OCI-LY1 (cell line): ENCODE results near the gene NEURL1.

Experiments
- H2AFZ ChIP-seq: fragments of 200-600 bp; sonication (generic), shearing (Covaris generic); 2 replicates; pipeline ENCODE4 v1.6.0; 2014; ENCODE audit warnings: antibody characterized with exemption, mild to moderate bottlenecking, low read length
- H3F3A ChIP-seq: fragments of 200-600 bp; sonication (generic), shearing (Covaris generic); 2 replicates; pipeline ENCODE4 v1.6.0; 2014; ENCODE audit warnings: mild to moderate bottlenecking, antibody characterized with exemption, low read length, moderate library complexity; ENCODE audit not compliant: insufficient read depth
- H3K27ac ChIP-seq: fragments of 200-600 bp; sonication (generic); 2 replicates; pipeline ENCODE4 v1.5.1; 2014; ENCODE audit warnings: low read length, mixed run types, mild to moderate bottlenecking, low read depth; ENCODE audit not compliant: poor library complexity, severe bottlenecking
- H3K27me3 ChIP-seq: fragments of 200-600 bp; sonication (generic); 2 replicates; pipeline ENCODE4 v1.6.0; 2014; ENCODE audit warnings: antibody characterized with exemption, mild to moderate bottlenecking, low read length, moderate library complexity; ENCODE audit not compliant: insufficient read depth
- H3K36me3 ChIP-seq: fragments of 200-600 bp; sonication (generic); 2 replicates; pipeline ENCODE4 v1.6.1; 2014; ENCODE audit warnings: mild to moderate bottlenecking, antibody characterized with exemption, low read length, moderate library complexity, mixed read lengths; ENCODE audit not compliant: insufficient read depth
- H3K4me1 ChIP-seq: fragments of 200-600 bp; sonication (generic); 2 replicates; pipeline ENCODE4 v1.5.1; 2014; ENCODE audit warnings: mild to moderate bottlenecking, low read length, moderate library complexity; ENCODE audit not compliant: insufficient read depth, severe bottlenecking
- H3K4me2 ChIP-seq: fragments of 200-600 bp; sonication (generic), shearing (Covaris generic); 2 replicates; pipeline ENCODE4 v1.6.1; 2014; ENCODE audit warnings: low read length
- H3K4me3 ChIP-seq: fragments of 200-600 bp; sonication (generic); 2 replicates; pipeline ENCODE4 v1.5.1; 2014; ENCODE audit warnings: low read length, low read depth, mild to moderate bottlenecking, mixed read lengths; ENCODE audit not compliant: poor library complexity, severe bottlenecking
- H3K79me2 ChIP-seq: fragments of 200-600 bp; shearing (Covaris generic); 2 replicates; pipeline ENCODE4 v1.6.1; 2016; ENCODE audit warnings: mixed run types, low read length, mixed read lengths; ENCODE audit not compliant: insufficient read depth
- H3K9ac ChIP-seq: fragments of 200-600 bp; sonication (generic), shearing (Covaris generic); 2 replicates; pipeline ENCODE4 v1.6.1; 2014; ENCODE audit warnings: mild to moderate bottlenecking, low read length, mixed read lengths
- H3K9me2 ChIP-seq: fragments of 200-600 bp; sonication (generic), shearing (Covaris generic); 2 replicates; pipeline ENCODE4 v1.6.1; 2014; ENCODE audit warnings: low read depth, mild to moderate bottlenecking, low read length, mixed read lengths
- H3K9me3 ChIP-seq: fragments of 200-600 bp; shearing (Covaris generic); 2 replicates; pipeline ENCODE4 v1.6.1; 2014; ENCODE audit warnings: low read length, mixed read lengths
- H4K20me1 ChIP-seq: fragments of 200-600 bp; sonication (generic), shearing (Covaris generic); 2 replicates; pipeline ENCODE4 v1.6.0; 2016; ENCODE audit warnings: mild to moderate bottlenecking, low read length; ENCODE audit not compliant: insufficient read depth
- CTCF ChIP-seq: fragments of 200-600 bp; sonication (generic), shearing (Covaris generic); IDR thresholded peaks from 2 replicates; pipeline ENCODE4 v1.5.1; 2017; ENCODE audit warnings: mild to moderate bottlenecking, antibody characterized with exemption, low read length, moderate library complexity, mixed read lengths
- EZH2 ChIP-seq: fragments of 200-600 bp; sonication (generic), shearing (Covaris generic); IDR thresholded peaks from 2 replicates; pipeline ENCODE4 v1.8.0; 2017; ENCODE audit warnings: borderline replicate concordance, mixed run types, mild to moderate bottlenecking, antibody characterized with exemption, low read length, moderate library complexity, mixed read lengths

Gene NEURL1

DNA sequence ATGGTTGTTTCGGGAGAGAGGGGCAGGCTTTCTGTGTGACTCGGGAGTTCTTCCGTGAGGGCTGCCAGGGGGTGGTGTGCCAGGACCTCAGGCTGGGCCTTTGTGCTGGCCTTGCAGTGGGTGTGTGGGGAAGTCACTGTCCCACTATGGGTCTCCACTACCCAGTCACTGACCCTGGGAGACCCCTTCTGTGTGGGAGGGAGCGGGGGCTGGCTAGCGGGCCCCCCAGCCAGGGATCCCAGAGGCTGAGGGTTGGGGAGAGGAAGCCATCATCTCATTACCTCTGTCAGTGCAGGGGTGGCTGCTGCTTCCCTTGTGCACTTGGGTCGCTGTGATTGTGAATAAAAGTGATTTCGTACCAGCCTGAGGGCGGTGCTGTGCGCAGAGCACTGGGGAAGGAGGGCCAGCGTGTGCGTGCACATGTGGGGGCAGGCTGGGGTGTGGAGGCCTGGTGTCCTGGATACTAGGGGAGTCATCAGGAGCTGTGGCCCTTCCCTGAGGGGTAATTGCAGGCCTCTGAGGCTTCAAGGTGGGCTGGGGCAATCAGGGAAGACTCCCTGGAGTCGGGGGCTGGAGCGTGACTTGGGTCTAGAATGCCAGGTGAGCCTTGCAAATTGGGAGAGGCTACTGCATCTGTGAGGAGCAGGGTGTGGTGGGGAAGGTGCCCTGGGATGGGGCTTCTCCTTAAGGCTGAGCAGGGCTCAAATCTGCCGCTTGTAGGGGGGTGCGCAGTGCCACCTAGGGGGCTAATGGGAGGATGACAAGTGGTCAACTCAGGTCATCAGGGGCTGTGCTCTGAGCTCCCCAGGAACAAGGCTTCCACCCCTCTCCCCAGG is 98.9 kb downstream of the NEURL1 start:
- no peak overlapping the region for H3K9ac ChIP-seq

GRCh38 chr10:103593022-103593570 is 99.6 kb downstream of the NEURL1 start:
- no peaks in the 10 kb centered on the region for H3K9me2 ChIP-seq
- H3K4me2 ChIP-seq, result no peak overlapping the region
- no peaks in the 10 kb centered on the region for H3K4me1 ChIP-seq
- H3K9me3 ChIP-seq, result no peaks in the 10 kb centered on the region
- no peaks in the 10 kb centered on the region for H3F3A ChIP-seq
- no peak overlapping the region for H2AFZ ChIP-seq
- no peak overlapping the region for H3K9ac ChIP-seq
- no peaks in the 10 kb centered on the region for H4K20me1 ChIP-seq
- H3K27me3 ChIP-seq, result peaks cover 9% of the 10 kb centered on the region; the same call in 1 of the 2 replicates
- H3K4me3 ChIP-seq, result no peak overlapping the region
- no peaks in the 10 kb centered on the region for H3K79me2 ChIP-seq
- H3K36me3 ChIP-seq, result no peaks in the 10 kb centered on the region
- no peak overlapping the region for H3K27ac ChIP-seq
- TF ChIP-seq EZH2, result no peak
- TF ChIP-seq CTCF, result no peak

More for the DNA sequence above, 98.9 kb downstream of the NEURL1 start:
- no peaks in the 10 kb centered on the region for H3K79me2 ChIP-seq
- no peaks in the 10 kb centered on the region for H3K36me3 ChIP-seq
- H3K4me1 ChIP-seq, result no peaks in the 10 kb centered on the region
- no peak overlapping the region for H3K4me2 ChIP-seq
- no peak overlapping the region for H3K4me3 ChIP-seq
- H4K20me1 ChIP-seq, result no peaks in the 10 kb centered on the region
- no peaks in the 10 kb centered on the region for H3F3A ChIP-seq
- TF ChIP-seq EZH2 (no peak), CTCF (peak; percentile 74)
- no peaks in the 10 kb centered on the region for H3K9me3 ChIP-seq
- H3K27ac ChIP-seq, result no peak overlapping the region
- no peaks in the 10 kb centered on the region for H3K9me2 ChIP-seq
- H3K27me3 ChIP-seq, result peaks cover 9% of the 10 kb centered on the region; the same call in 1 of the 2 replicates
- no peak overlapping the region for H2AFZ ChIP-seq

DNA sequence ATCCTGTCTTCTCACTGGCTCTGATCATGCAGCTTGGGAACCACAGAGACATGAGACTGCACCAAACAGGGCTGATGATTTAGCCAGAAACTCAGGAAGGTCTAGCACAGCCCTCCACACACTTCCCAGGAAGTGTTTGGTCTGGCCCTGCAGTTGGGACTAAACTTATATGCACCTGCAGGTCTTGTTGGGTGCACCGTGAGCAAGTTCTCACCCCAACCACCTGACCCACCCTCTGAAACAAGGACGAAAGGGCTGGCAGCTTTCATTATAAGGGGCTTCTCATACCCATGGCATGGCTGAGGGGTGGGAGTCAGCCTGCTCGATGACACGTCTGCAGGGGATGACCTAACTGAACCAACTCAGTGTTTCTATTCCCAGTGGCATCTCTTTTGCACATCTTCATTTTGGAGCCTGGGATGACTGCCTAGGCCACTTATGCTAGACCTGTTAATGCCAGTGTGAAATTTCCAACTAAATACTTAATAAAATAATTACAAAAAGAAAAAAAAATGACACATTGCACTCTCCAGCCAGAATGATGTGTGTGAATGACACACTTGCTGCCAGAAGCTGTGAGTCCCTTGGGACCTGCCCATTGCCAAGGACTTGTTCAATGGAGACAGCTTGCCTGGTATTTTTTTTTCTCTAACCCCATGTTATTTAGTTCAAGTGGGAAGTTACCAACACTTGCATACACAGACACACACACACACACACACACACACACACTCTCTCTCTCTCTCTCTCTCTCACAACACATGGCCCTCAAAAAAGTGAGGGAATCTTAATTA is 102.6 kb downstream of the NEURL1 start:
- Histone ChIP-seq H3F3A (no peaks in the 10 kb centered on the region), H3K36me3 (no peaks in the 10 kb centered on the region), H4K20me1 (no peaks in the 10 kb centered on the region), H3K79me2 (no peaks in the 10 kb centered on the region), H3K4me2 (no peak overlapping the region), H3K9me2 (no peaks in the 10 kb centered on the region), H3K9me3 (no peaks in the 10 kb centered on the region), H3K9ac (no peak overlapping the region), H2AFZ (no peak overlapping the region), H3K4me3 (no peak overlapping the region), H3K27ac (no peak overlapping the region), H3K4me1 (no peaks in the 10 kb centered on the region), H3K27me3 (0 out of 2 replicates have a peak, but pooled peaks cover 3% of the 10 kb centered on the region)
- no peak for TF ChIP-seq EZH2
- TF ChIP-seq CTCF, result no peak
